Type B pancreatic cell (in vitro differentiated cells): ENCODE measurements around the gene BEX2. TPM values are rescaled to one million over a fixed set of nuclear protein-coding genes. Genes with fewer than 3 reads are reported as not detected.

ENCODE experiments used
- DNase-seq: peaks from one replicate; pipeline ENCODE4 v3.0.0; 2021; ENCODE audit warnings: mixed read lengths; ENCODE audit not compliant: unreplicated experiment; ENCODE audit errors: extremely low spot score
- H3K27ac Mint-ChIP-seq: 2 replicates; pipeline ENCODE4 v1.8.0; 2021; ENCODE audit warnings: mild to moderate bottlenecking, mixed read lengths
- H3K27me3 Mint-ChIP-seq: 2 replicates; pipeline ENCODE4 v1.8.0; 2021; ENCODE audit warnings: mixed read lengths
- H3K36me3 Mint-ChIP-seq: 2 replicates; pipeline ENCODE4 v1.8.0; 2021; ENCODE audit warnings: mixed read lengths
- H3K4me1 Mint-ChIP-seq: one replicate; pipeline ENCODE4 v1.8.0; 2021; ENCODE audit warnings: mixed read lengths; ENCODE audit not compliant: unreplicated experiment
- H3K4me3 Mint-ChIP-seq: 2 replicates; pipeline ENCODE4 v1.8.0; 2021; ENCODE audit warnings: mild to moderate bottlenecking, mixed read lengths
- H3K9me3 Mint-ChIP-seq: 2 replicates; pipeline ENCODE4 v1.8.0; 2021; ENCODE audit warnings: mixed read lengths
- CTCF ChIP-seq: fragments of 200-600 bp; sonication (generic); conservative IDR thresholded peaks from 2 replicates; pipeline ENCODE4 v1.5.0; 2021; ENCODE audit warnings: antibody characterized with exemption, mild to moderate bottlenecking
- total RNA-seq: library from RNA; stranded (reverse); gene quantifications from 2 replicates; pipeline ENCODE4 v1.2.1, GENCODE V29; 2021; ENCODE audit warnings: low replicate concordance

Gene BEX2
- total RNA-seq, 1 donor from 2014 or later: 24.3 TPM

- DNase-seq: no peak
- no peaks in the 10 kb centered on the region for H3K27me3 Mint-ChIP-seq
- H3K27ac Mint-ChIP-seq: peak within 1 kb of the TSS; percentile 98
- H3K36me3 Mint-ChIP-seq: peaks cover 13% of the 10 kb centered on the region
- peak within 1 kb of the TSS; percentile 98 for H3K4me3 Mint-ChIP-seq
- peaks cover 3% of the 10 kb centered on the region for H3K4me1 Mint-ChIP-seq
- H3K9me3 Mint-ChIP-seq: no peaks in the 10 kb centered on the region
- no peak for TF ChIP-seq CTCF
Measured at GRCh38 chrX:103356130-103356798, 45.5 kb upstream of the BEX2 start, which contains the start of gene TCEAL9. TCEAL9 (plus strand) TSS chrX:103356506; CDS start chrX:103357685, 1,179 bp downstream.

GRCh38 chrX:103347682-103348397, 37.0 kb upstream of the BEX2 start:
- no peak for DNase-seq
- Mint-ChIP-seq H3K27ac (no peak overlapping the region), H3K4me3 (no peak overlapping the region)

GRCh38 chrX:103344606-103345005, 33.8 kb upstream of the BEX2 start:
- Mint-ChIP-seq H3K36me3 (no peaks in the 10 kb centered on the region), H3K4me1 (no peaks in the 10 kb centered on the region), H3K4me3 (no peak overlapping the region), H3K9me3 (no peaks in the 10 kb centered on the region), H3K27ac (no peak overlapping the region), H3K27me3 (peaks cover 6% of the 10 kb centered on the region)
- DNase-seq: no peak
- TF ChIP-seq CTCF: no peak

More at GRCh38 chrX:103347682-103348397, 37.0 kb upstream of the BEX2 start:
- H3K27me3 Mint-ChIP-seq: peaks cover 6% of the 10 kb centered on the region
- H3K4me1 Mint-ChIP-seq: no peaks in the 10 kb centered on the region
- no peak for TF ChIP-seq CTCF
- H3K36me3 Mint-ChIP-seq: no peaks in the 10 kb centered on the region
- no peaks in the 10 kb centered on the region for H3K9me3 Mint-ChIP-seq

- DNase-seq: no peak
- H3K27me3 Mint-ChIP-seq: peaks cover 3% of the 10 kb centered on the region
- no peaks in the 10 kb centered on the region for H3K4me1 Mint-ChIP-seq
- H3K4me3 Mint-ChIP-seq: no peak overlapping the region
- peak; percentile 80 for TF ChIP-seq CTCF
- H3K27ac Mint-ChIP-seq: no peak overlapping the region
- no peaks in the 10 kb centered on the region for H3K9me3 Mint-ChIP-seq
- H3K36me3 Mint-ChIP-seq: no peaks in the 10 kb centered on the region
Measured at GRCh38 chrX:103343105-103343504, 32.3 kb upstream of the BEX2 start.

- no peak overlapping the region for H3K4me3 Mint-ChIP-seq
- H3K4me1 Mint-ChIP-seq: no peaks in the 10 kb centered on the region
- H3K27me3 Mint-ChIP-seq: no peaks in the 10 kb centered on the region
- H3K36me3 Mint-ChIP-seq: no peaks in the 10 kb centered on the region
- no peaks in the 10 kb centered on the region for H3K9me3 Mint-ChIP-seq
- no peak overlapping the region for H3K27ac Mint-ChIP-seq
- no peak for DNase-seq
- TF ChIP-seq CTCF: no peak
Measured at GRCh38 chrX:103338663-103339062, 27.9 kb upstream of the BEX2 start.
